ENCODE data around the gene LILRB2. TPM values are rescaled to one million over a fixed set of nuclear protein-coding genes. Genes with fewer than 3 reads are reported as not detected.

The LILRB2 gene
- total RNA-seq, 1 donor = not detected

DNA sequence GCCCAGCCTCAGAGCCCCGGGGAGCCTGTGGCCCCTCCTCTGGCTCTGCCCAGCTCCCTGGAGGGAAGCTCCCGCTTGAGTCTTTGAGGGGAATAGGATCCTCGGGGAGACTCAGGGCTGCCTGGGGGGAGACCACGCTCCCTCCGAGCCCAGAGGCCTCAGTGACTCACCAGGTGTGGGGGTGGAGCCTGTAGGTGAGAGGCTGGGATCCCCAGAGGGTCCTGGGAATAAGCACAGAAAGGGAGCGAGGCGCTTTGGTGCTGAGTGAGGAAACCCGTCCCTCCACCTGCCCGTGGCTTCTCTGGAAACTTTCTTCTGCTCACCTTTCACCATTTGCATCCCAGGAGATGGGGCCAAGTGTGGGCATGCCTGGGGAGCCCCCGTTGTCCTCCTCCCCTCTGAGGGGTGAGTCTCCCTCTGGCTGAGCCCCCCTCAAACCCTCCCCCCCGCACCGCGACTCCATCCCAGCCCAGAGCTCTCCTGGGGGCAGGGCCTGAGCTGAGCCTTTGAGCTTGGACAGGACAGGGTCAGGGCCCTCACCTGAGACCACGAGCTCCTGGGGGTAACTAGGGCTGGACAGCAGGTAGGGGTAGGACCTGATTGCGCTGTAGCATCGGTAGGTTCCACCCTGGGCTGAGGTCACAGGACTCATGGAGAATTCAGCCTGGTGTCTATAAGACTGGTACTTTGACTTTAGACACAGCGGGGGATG lies 26.6 kb downstream of the LILRB2 start:
- peaks cover 25% of the 10 kb centered on the region for H3K27me3 ChIP-seq (ENCODE audit: insufficient read depth, low read length)
- no peaks in the 10 kb centered on the region for H4K20me1 ChIP-seq (ENCODE audit: insufficient read depth, low read length)
- H3K36me3 ChIP-seq (ENCODE audit: insufficient read depth, low read length) = no peaks in the 10 kb centered on the region
- no peaks in the 10 kb centered on the region for H3K79me2 ChIP-seq (ENCODE audit: insufficient read depth, low read length)
- H3K4me1 ChIP-seq (ENCODE audit: insufficient read depth, low read length) = no peaks in the 10 kb centered on the region
- H3K4me3 ChIP-seq (ENCODE audit: insufficient read depth, low read length) = no peak overlapping the region
- no peak overlapping the region for H2AFZ ChIP-seq (ENCODE audit: low read length)
- DNase-seq (ENCODE audit: insufficient read length, low spot score, missing footprints) = peak; percentile 62
- H3K27ac ChIP-seq (ENCODE audit: low read depth, low read length) = no peak overlapping the region
- TF ChIP-seq CTCF (IDR thresholded peaks at IDR 0.05; ENCODE audit: extremely low read depth, low read depth, low read length) = no peak
- H3K9me3 ChIP-seq (ENCODE audit: low read depth, low read length) = no peaks in the 10 kb centered on the region
- no peak overlapping the region for H3K4me2 ChIP-seq (ENCODE audit: insufficient read depth, low read length)

GRCh38 chr19:54253331-54254194 lies 27.3 kb downstream of the LILRB2 start:
- Histone ChIP-seq H3K4me3 (ENCODE audit: insufficient read depth, low read length) (no peak overlapping the region), H3K27me3 (ENCODE audit: insufficient read depth, low read length) (peaks cover 25% of the 10 kb centered on the region), H3K27ac (ENCODE audit: low read depth, low read length) (no peak overlapping the region), H3K9me3 (ENCODE audit: low read depth, low read length) (no peaks in the 10 kb centered on the region), H3K79me2 (ENCODE audit: insufficient read depth, low read length) (no peaks in the 10 kb centered on the region), H3K36me3 (ENCODE audit: insufficient read depth, low read length) (no peaks in the 10 kb centered on the region), H4K20me1 (ENCODE audit: insufficient read depth, low read length) (no peaks in the 10 kb centered on the region), H3K4me1 (ENCODE audit: insufficient read depth, low read length) (no peaks in the 10 kb centered on the region), H2AFZ (ENCODE audit: low read length) (no peak overlapping the region), H3K4me2 (ENCODE audit: insufficient read depth, low read length) (no peak overlapping the region)
- no peak for TF ChIP-seq CTCF (IDR thresholded peaks at IDR 0.05; ENCODE audit: extremely low read depth, low read depth, low read length)
- DNase-seq (ENCODE audit: insufficient read length, low spot score, missing footprints) = peak; percentile 74

- H3K36me3 ChIP-seq (ENCODE audit: insufficient read depth, low read length) = no peaks in the 10 kb centered on the region
- no peak for DNase-seq (ENCODE audit: insufficient read length, low spot score, missing footprints)
These were observed 28.1 kb downstream of the LILRB2 start for GRCh38 chr19:54252845-54253244.

More at GRCh38 chr19:54252845-54253244, 28.1 kb downstream of the LILRB2 start:
- Histone ChIP-seq H3K4me2 (ENCODE audit: insufficient read depth, low read length) (no peak overlapping the region), H4K20me1 (ENCODE audit: insufficient read depth, low read length) (no peaks in the 10 kb centered on the region), H2AFZ (ENCODE audit: low read length) (no peak overlapping the region), H3K4me3 (ENCODE audit: insufficient read depth, low read length) (no peak overlapping the region), H3K79me2 (ENCODE audit: insufficient read depth, low read length) (no peaks in the 10 kb centered on the region), H3K27ac (ENCODE audit: low read depth, low read length) (no peak overlapping the region), H3K9me3 (ENCODE audit: low read depth, low read length) (no peaks in the 10 kb centered on the region), H3K27me3 (ENCODE audit: insufficient read depth, low read length) (peaks cover 25% of the 10 kb centered on the region), H3K4me1 (ENCODE audit: insufficient read depth, low read length) (peaks cover under 1% of the 10 kb centered on the region)
- TF ChIP-seq CTCF (IDR thresholded peaks at IDR 0.05; ENCODE audit: extremely low read depth, low read depth, low read length) = no peak

Data from osteoblast (primary cell).